Right lobe of liver (tissue), 6 donors: ENCODE results near the gene LLGL2. TPM values are rescaled to one million over a fixed set of nuclear protein-coding genes. Genes with fewer than 3 reads are reported as not detected.

Experiments used
- ATAC-seq, 4 donors: fragments of 200-7000 bp; cut with Tn5 transposase; one replicate each; pipeline ENCODE4 v1.9.1; 2020; ENCODE audit warnings: mild to moderate bottlenecking in 4 of 4, moderate library complexity in 4 of 4
- DNase-seq, 3 donors: peaks; one replicate each; pipeline ENCODE4 v3.0.0-alpha.2; 2020
- H3K27ac ChIP-seq, 3 donors: fragments of 200-600 bp; one replicate each; pipeline ENCODE4 v1.8.0; 2022
- H3K27me3 ChIP-seq, 2 donors: fragments of 200-600 bp; one replicate each; pipeline ENCODE4 v1.8.0; 2022
- H3K36me3 ChIP-seq, 4 donors: fragments of 200-600 bp; sonication (generic) in 1 of 4; one replicate each; pipeline versions ENCODE4 v1.5.1 to v1.8.0; 2017 to 2022; ENCODE audit warnings: control low read depth in 1 of 4
- H3K4me1 ChIP-seq, 4 donors: fragments of 200-600 bp; sonication (generic) in 1 of 4; one replicate each; pipeline versions ENCODE4 v1.5.1 to v1.8.0; 2017 to 2022; ENCODE audit warnings: control low read depth in 1 of 4
- H3K4me3 ChIP-seq, 3 donors: fragments of 200-600 bp; one replicate each; pipeline ENCODE4 v1.8.0; 2022
- H3K9me3 ChIP-seq, 4 donors: fragments of 200-600 bp; sonication (generic) in 1 of 4; one replicate each; pipeline versions ENCODE4 v1.5.1 to v1.8.0; 2017 to 2022; ENCODE audit warnings: control low read depth in 1 of 4
- CTCF ChIP-seq, 4 donors: fragments of 200-600 bp in 3 of 4; fragments of 450-650 bp in 1 of 4; IDR thresholded peaks; one replicate each; pipeline versions ENCODE4 v1.5.1 to v1.8.0; 2016 to 2022; ENCODE audit warnings: antibody characterized with exemption in 4 of 4, mild to moderate bottlenecking in 2 of 4
- POLR2A ChIP-seq: fragments of 450-650 bp; IDR thresholded peaks from one replicate; pipeline ENCODE4 v1.6.1; 2017; ENCODE audit warnings: antibody characterized with exemption, mild to moderate bottlenecking
- WGBS: methylation state at CpG from one replicate; pipeline ENCODE4 v1.1.6; 2018; ENCODE audit warnings: low coverage, low lambda C conversion rate; ENCODE audit not compliant: insufficient coverage; ENCODE audit errors: missing lambda C conversion rate; 5-methylcytosine and 5-hydroxymethylcytosine counted together
- intact Hi-C, 2 donors: fragments of 100-400 bp; cut with DNase I; formaldehyde crosslinking; loops; one replicate each; pipeline versions ENCODE4 v1.11.2 to v1.14.1; 2022
- total RNA-seq, 6 experiments: library from RNA; depleted of rRNA in 2 of 6; stranded (reverse); fragments of >200 nt in 2 of 6; fragmentation: NEBNext Ultra II Directional in 3 of 6; extraction: Animal tissue kit (Norgen Biotek cat#: 25700) in 3 of 6; gene quantifications; one replicate each; pipeline versions ENCODE4 v1.1.0 to v1.2.4, GENCODE V29; 2016 to 2023
- donor health status: DM: no; HTN: yes; CAD: no.
- donor health status: DM: no; HTN: no; CAD: no.
- donor health status: DM: no; HTN: no; CAD: no.
- donor health status: DM: no; HTN: yes; CAD: no.
- donor health status: DM: no; HTN: yes; CAD: no.

The LLGL2 gene
- total RNA-seq, 6 experiments from 2014 or later, result 32.8 to 71.4 (median 44.6) TPM

GRCh38 chr17:75563063-75563758 is 37.7 kb downstream of the LLGL2 start:
- 100% methylated on average over 5 of the region's 28 CpGs for WGBS
- Histone ChIP-seq H3K36me3 (peaks cover 0 to 33% (median 15%) of the 10 kb centered on the region in 4 donors), H3K9me3 (no peaks in the 10 kb centered on the region), H3K4me3 (no peak overlapping the region), H3K27me3 (no peaks in the 10 kb centered on the region), H3K4me1 (peaks cover 0 to 40% (median 17%) of the 10 kb centered on the region in 4 donors), H3K27ac (no peak overlapping the region)
- intact Hi-C loops, result no loop called here
- no peak for ATAC-seq
- TF ChIP-seq POLR2A (no peak), CTCF (IDR thresholded peaks at IDR 0.05) (no peak)
- no peak for DNase-seq

- Histone ChIP-seq H3K27me3 (no peaks in the 10 kb centered on the region), H3K36me3 (peaks cover 0 to 42% (median 17%) of the 10 kb centered on the region in 4 donors), H3K4me1 (peaks cover 0 to 33% (median 12%) of the 10 kb centered on the region in 4 donors), H3K27ac (no peak overlapping the region), H3K9me3 (no peaks in the 10 kb centered on the region), H3K4me3 (no peak overlapping the region)
- 100% methylated on average over 4 of the region's 11 CpGs for WGBS
- DNase-seq (no peak), ATAC-seq (no peak)
- no peak for TF ChIP-seq CTCF (IDR thresholded peaks at IDR 0.05)
- no peak for TF ChIP-seq POLR2A
- intact Hi-C loops, result no loop called here
Measured at GRCh38 chr17:75564195-75564594, 38.7 kb downstream of the LLGL2 start.

- no peak for TF ChIP-seq CTCF (IDR thresholded peaks at IDR 0.05)
- no peak for TF ChIP-seq POLR2A
- H3K27ac ChIP-seq, result peak overlapping the region in 1 of 3 donors; percentile 29
- intact Hi-C loops, result no loop called here
- 86% methylated on average over 4 of the region's 7 CpGs for WGBS
- no peak overlapping the region for H3K4me3 ChIP-seq
- no peaks in the 10 kb centered on the region for H3K9me3 ChIP-seq
- peaks cover 0 to 42% (median 19%) of the 10 kb centered on the region in 4 donors for H3K36me3 ChIP-seq
- peak in 1 of 3 donors; percentile 65 for DNase-seq
- H3K4me1 ChIP-seq, result peaks cover 0 to 24% (median 8%) of the 10 kb centered on the region in 4 donors
- ATAC-seq, result peak in 1 of 4 donors; percentile 54
- no peaks in the 10 kb centered on the region for H3K27me3 ChIP-seq
Measured at GRCh38 chr17:75565066-75565465, 39.6 kb downstream of the LLGL2 start.

- ATAC-seq, result no peak
- intact Hi-C loops, result no loop called here
- WGBS, result 61% methylated on average over 3 of the region's 6 CpGs
- Histone ChIP-seq H3K4me3 (no peak overlapping the region), H3K27me3 (no peaks in the 10 kb centered on the region), H3K27ac (no peak overlapping the region), H3K36me3 (peaks cover 0 to 46% (median 22%) of the 10 kb centered on the region in 4 donors), H3K4me1 (peaks cover 0 to 19% (median 6%) of the 10 kb centered on the region in 4 donors), H3K9me3 (no peaks in the 10 kb centered on the region)
- no peak for DNase-seq
- no peak for TF ChIP-seq POLR2A
Measured at GRCh38 chr17:75565618-75566017, 40.1 kb downstream of the LLGL2 start.

GRCh38 chr17:75566416-75566815 is 40.9 kb downstream of the LLGL2 start:
- TF ChIP-seq POLR2A (no peak), CTCF (IDR thresholded peaks at IDR 0.05) (no peak)
- Histone ChIP-seq H3K27me3 (no peaks in the 10 kb centered on the region), H3K36me3 (peaks cover 0 to 53% (median 24%) of the 10 kb centered on the region in 4 donors), H3K27ac (no peak overlapping the region), H3K4me1 (peaks cover 0 to 12% (median 3%) of the 10 kb centered on the region in 4 donors), H3K4me3 (no peak overlapping the region), H3K9me3 (no peaks in the 10 kb centered on the region)
- DNase-seq, result no peak
- no peak for ATAC-seq
- 100% methylated on average over 3 of the region's 6 CpGs for WGBS
- intact Hi-C loops, result no loop called here
